AG04450 (cell line): Measurements from ENCODE around the gene EIF2D. TPM values are rescaled to one million over a fixed set of nuclear protein-coding genes. Genes with fewer than 3 reads are reported as not detected.
"Not testable (repeated sequence)": the region's sequence is repeated elsewhere in the genome, so short reads cannot be mapped to it uniquely, and the experiment has no call there.

ENCODE experiments used
- CTCF ChIA-PET: fragments of 300-600, 350-600 bp; formaldehyde crosslinking; extraction: SDS; loops from one replicate; lab custom pipeline; 2022; ENCODE audit warnings: antibody characterized with exemption, inconsistent platforms; lab: Charles Lee
- POLR2A ChIA-PET: fragments of 350-600 bp; formaldehyde crosslinking; extraction: SDS; loops from one replicate; lab custom pipeline; 2021; ENCODE audit warnings: antibody characterized with exemption, inconsistent platforms; lab: Yijun Ruan, JAX
- DNase-seq: peaks from one replicate; pipeline ENCODE4 v3.0.0-alpha.2; 2011; ENCODE audit warnings: low read depth, low spot score
- H3K27ac ChIP-seq: one replicate; pipeline ENCODE4 v1.5.1; 2012; ENCODE audit warnings: low read depth, low read length, control low read depth
- H3K27me3 ChIP-seq: one replicate; pipeline ENCODE4 v1.6.0; 2012; ENCODE audit warnings: low read length; ENCODE audit not compliant: control insufficient read depth, insufficient read depth
- H3K4me3 ChIP-seq: 2 replicates; pipeline ENCODE4 v1.5.1; 2011; ENCODE audit warnings: mild to moderate bottlenecking, low read depth, low read length, control low read depth
- H3K9me3 ChIP-seq: 2 replicates; pipeline ENCODE4 v1.5.1; 2012; ENCODE audit warnings: low read length; ENCODE audit not compliant: control insufficient read depth, insufficient read depth
- polyA plus RNA-seq: library from polyadenylated mRNA; depleted of rRNA; stranded (reverse); fragments of >200 nt; gene quantifications from 2 replicates; pipeline ENCODE4 v1.2.3, GENCODE V29; 2011
- TF ChIP-seq, protein P1 (sequence below): IDR thresholded peaks from 2 replicates; pipeline ENCODE4 v1.5.1; 2011; ENCODE audit warnings: low read depth, low read length, control low read depth, inconsistent platforms

EIF2D gene
- polyA plus RNA-seq, 1 experiment: 74.0 TPM

DNA sequence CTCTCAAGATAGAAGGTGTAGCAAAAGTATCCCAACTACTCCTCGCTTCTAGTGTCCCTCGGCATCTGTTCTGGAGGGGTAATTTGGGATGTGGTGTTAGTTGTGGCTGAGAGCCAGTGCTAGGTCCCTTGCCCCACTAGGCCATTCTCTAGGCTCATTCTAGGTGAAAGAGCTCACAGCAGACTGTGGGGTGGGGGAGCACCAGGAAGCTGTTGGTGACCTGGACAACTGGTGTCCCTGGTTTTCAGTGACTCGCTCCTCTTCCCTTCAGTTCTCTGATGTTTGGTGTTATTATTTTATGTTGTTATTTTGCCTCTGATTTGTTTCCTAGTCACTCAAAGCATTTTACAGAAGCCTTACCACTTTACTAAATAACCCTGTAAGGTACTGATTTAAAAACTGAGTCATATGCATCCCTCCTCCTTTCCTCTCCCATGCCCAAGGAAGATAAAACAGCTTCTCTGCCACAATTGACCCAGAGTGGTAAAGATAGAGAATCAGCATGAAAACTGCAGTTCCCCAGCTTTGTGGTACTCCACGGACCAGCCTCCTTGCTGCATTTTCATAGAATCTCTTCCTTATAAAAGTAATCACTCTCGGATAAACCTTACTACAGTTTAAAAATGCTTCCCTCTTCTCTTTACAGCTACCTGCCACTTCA, 37.1 kb upstream of the EIF2D start:
- no peak overlapping the region for H3K4me3 ChIP-seq
- H3K27me3 ChIP-seq: no peaks in the 10 kb centered on the region
- ChIA-PET POLR2A (no interaction called here), CTCF (interaction anchor here (0.6 to 6.2 kb wide), 4 partner anchors 9 to 264 kb away, joined by 3 to 72 read pairs (median 13); no protein-coding TSS in a partner anchor)
- no peak overlapping the region for H3K27ac ChIP-seq
- TF ChIP-seq, protein P1, sequence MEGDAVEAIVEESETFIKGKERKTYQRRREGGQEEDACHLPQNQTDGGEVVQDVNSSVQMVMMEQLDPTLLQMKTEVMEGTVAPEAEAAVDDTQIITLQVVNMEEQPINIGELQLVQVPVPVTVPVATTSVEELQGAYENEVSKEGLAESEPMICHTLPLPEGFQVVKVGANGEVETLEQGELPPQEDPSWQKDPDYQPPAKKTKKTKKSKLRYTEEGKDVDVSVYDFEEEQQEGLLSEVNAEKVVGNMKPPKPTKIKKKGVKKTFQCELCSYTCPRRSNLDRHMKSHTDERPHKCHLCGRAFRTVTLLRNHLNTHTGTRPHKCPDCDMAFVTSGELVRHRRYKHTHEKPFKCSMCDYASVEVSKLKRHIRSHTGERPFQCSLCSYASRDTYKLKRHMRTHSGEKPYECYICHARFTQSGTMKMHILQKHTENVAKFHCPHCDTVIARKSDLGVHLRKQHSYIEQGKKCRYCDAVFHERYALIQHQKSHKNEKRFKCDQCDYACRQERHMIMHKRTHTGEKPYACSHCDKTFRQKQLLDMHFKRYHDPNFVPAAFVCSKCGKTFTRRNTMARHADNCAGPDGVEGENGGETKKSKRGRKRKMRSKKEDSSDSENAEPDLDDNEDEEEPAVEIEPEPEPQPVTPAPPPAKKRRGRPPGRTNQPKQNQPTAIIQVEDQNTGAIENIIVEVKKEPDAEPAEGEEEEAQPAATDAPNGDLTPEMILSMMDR: no peak
- no peak for DNase-seq
- H3K9me3 ChIP-seq: no peaks in the 10 kb centered on the region

DNA sequence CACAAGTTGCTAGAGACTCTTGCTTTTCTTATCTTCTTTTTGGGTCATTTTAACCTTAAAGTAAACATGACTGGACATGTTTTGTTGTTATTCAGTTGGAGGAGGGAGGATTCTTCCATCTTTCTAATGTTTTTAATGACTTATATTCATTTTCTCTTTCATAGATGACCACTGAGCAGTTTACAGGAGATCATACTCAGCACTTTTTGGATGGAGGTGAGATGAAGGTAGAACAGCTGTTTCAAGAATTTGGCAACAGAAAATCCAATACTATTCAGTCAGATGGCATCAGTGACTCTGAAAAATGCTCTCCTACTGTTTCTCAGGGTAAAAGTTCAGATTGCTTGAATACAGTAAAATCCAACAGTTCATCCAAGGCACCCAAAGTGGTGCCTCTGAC, 35.0 kb upstream of the EIF2D start:
- Histone ChIP-seq H3K27me3 (no peaks in the 10 kb centered on the region), H3K27ac (no peak overlapping the region), H3K9me3 (no peaks in the 10 kb centered on the region), H3K4me3 (no peak overlapping the region)
- ChIA-PET CTCF (interaction anchor here (1.6 to 6.2 kb wide), 5 partner anchors 11 to 17 kb away, joined by 5 to 72 read pairs (median 15); partner anchors contain the start of gene DYRK3), POLR2A (no interaction called here)
- DNase-seq: no peak
- TF ChIP-seq, protein P1: no peak

DNA sequence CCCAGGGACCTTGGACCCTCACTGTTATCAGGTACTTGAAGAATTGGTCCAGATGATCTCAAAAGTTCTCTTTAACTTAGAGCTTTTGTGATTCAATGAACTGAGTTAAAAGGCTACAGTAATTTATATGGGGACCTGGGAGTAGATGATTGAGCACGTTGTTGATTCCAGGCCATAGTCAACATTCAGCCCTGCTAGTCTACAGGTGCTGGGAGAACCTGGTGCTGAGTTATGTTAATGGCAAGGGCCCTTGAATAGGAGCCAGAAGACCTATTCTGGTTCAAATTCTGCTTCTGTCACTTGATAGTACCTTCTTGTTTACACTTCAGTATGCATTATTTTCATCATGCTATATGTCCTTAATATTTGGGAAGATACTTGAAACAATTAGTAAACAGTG, 34.2 kb upstream of the EIF2D start:
- Histone ChIP-seq H3K4me3 (no peak overlapping the region), H3K9me3 (no peaks in the 10 kb centered on the region), H3K27me3 (no peaks in the 10 kb centered on the region), H3K27ac (no peak overlapping the region)
- ChIA-PET CTCF (interaction anchor here (1.6 to 6.2 kb wide), 3 partner anchors 11 to 18 kb away, joined by 6 to 72 read pairs (median 15); partner anchors contain the start of gene DYRK3), POLR2A (no interaction called here)
- TF ChIP-seq, protein P1: no peak
- DNase-seq: no peak

DNA sequence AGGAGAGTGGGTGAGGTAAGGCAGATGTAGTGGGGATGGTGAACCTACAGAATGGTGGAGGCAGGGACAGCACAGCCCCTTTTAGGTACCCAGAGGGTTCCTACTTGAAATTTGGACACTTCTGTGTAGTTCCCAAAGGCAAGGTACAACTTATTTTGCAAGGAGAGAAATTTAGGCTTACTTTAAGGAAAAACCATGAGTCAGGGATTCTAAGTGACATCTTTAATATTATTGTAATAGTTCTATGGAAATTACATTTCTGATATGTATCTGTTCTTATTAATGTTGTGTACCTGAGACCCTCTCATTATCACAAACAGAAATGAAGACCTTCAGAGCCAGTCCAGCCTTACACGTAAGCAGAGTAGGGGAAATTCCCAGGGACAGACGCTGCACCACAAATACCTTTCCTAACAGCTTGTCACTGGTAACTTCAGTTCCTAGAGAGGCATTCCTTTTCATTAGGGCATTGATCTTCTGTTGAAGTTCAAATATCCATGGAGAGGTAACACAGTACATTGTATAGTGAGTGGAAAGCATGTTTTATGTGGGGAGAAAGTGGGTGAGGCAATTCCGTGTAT, 30.9 kb upstream of the EIF2D start:
- TF ChIP-seq, protein P1: no peak
- DNase-seq: no peak
- POLR2A ChIA-PET: interaction anchor here (0.6 kb wide), 1 partner anchor 56 kb away, joined by 4 read pairs; no protein-coding TSS in a partner anchor
- Histone ChIP-seq H3K27ac (no peak overlapping the region), H3K9me3 (no peaks in the 10 kb centered on the region), H3K4me3 (no peak overlapping the region), H3K27me3 (no peaks in the 10 kb centered on the region)
- CTCF ChIA-PET: interaction anchor here (0.6 to 2.3 kb wide), 2 partner anchors 21 to 34 kb away, joined by 3 to 12 read pairs; no protein-coding TSS in a partner anchor

DNA sequence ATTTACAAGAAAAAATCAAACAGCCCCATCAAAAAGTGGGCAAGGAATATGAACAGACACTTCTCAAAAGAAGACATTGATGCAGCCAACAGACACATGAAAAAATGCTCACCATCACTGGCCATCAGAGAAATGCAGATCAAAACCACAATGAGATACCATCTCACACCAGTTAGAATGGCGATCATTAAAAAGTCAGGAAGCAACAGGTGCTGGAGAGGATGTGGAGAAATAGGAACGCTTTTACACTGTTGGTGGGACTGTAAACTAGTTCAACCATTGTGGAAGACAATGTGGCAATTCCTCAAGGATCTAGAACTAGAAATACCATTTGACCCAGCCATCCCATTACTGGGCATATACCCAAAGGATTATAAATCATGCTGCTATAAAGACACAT, 29.8 kb upstream of the EIF2D start:
- DNase-seq, H3K9me3 ChIP-seq, H3K27me3 ChIP-seq, H3K27ac ChIP-seq, POLR2A ChIA-PET, H3K4me3 ChIP-seq: not testable (repeated sequence)
- CTCF ChIA-PET: interaction anchor here (0.8 to 1.0 kb wide), 2 partner anchors 11 to 21 kb away, joined by 3 to 4 read pairs; no protein-coding TSS in a partner anchor
